Measurements from ENCODE around the gene PTPN13. TPM values are rescaled to one million over a fixed set of nuclear protein-coding genes. Genes with fewer than 3 reads are reported as not detected.

Gene PTPN13
- total and polyA plus RNA-seq, 8 donors, result 1.9 to 9.1 (median 6.7) TPM

DNA sequence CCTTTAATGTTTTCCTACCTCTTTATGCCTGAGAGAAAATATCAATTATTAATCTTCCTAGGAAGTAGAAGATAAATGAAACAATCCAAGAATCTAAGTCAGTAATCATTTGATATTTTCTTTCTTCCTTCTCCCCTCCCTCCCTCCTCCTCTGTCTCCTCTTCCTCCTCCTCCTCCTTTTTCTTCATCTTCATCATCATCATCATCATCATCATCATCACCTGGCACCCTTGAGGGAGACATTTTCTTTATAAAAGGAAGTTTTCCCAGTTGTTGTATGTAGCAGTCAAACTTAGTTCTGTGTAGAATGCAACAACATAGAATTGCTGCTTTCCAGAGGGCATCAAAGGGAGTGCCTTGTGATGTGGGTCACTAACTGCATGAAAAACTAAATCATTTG is 155.0 kb downstream of the PTPN13 start:
- peaks cover 0 to 5% (median 0%) of the 10 kb centered on the region in 3 donors for H3K36me3 ChIP-seq
- no peaks in the 10 kb centered on the region for H3K27me3 ChIP-seq
- no peaks in the 10 kb centered on the region for H3K4me1 ChIP-seq
- no peak for DNase-seq
- TF ChIP-seq, protein P1, sequence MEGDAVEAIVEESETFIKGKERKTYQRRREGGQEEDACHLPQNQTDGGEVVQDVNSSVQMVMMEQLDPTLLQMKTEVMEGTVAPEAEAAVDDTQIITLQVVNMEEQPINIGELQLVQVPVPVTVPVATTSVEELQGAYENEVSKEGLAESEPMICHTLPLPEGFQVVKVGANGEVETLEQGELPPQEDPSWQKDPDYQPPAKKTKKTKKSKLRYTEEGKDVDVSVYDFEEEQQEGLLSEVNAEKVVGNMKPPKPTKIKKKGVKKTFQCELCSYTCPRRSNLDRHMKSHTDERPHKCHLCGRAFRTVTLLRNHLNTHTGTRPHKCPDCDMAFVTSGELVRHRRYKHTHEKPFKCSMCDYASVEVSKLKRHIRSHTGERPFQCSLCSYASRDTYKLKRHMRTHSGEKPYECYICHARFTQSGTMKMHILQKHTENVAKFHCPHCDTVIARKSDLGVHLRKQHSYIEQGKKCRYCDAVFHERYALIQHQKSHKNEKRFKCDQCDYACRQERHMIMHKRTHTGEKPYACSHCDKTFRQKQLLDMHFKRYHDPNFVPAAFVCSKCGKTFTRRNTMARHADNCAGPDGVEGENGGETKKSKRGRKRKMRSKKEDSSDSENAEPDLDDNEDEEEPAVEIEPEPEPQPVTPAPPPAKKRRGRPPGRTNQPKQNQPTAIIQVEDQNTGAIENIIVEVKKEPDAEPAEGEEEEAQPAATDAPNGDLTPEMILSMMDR (IDR thresholded peaks at IDR 0.05), result no peak
- no peak overlapping the region for H3K4me3 ChIP-seq
- no peak for FAIRE-seq
- intact Hi-C loops (cut with DNase I), result no loop called here
- H3K27ac ChIP-seq, result no peak overlapping the region
- no peak for ATAC-seq
- no peaks in the 10 kb centered on the region for H3K9me3 ChIP-seq

DNA sequence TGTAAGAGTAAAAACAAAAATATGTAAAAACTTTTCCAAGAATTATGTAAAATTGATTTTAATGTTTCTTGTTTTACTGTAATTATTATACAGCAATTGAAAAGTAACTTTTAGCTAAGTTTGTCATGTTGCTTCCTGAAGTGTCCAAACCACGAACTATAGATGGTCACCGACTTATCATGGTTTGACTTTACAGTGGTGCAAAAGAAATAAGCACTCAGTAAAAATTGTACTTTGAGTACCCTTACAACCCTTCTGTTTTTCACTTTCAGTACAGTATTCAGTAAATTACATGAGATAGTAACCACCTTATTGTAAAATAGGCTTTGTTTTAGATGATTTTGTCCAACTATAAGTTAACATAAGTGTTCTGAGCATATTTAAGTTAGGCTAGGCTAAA is 161.3 kb downstream of the PTPN13 start:
- no peaks in the 10 kb centered on the region for H3K9me3 ChIP-seq
- intact Hi-C loops (cut with DNase I), result no loop called here
- peaks cover 0 to 5% (median 0%) of the 10 kb centered on the region in 3 donors for H3K36me3 ChIP-seq
- H3K4me3 ChIP-seq, result no peak overlapping the region
- DNase-seq, result no peak
- no peak for ATAC-seq
- 90 to 99% methylated on average over 2 of the region's 2 CpGs for WGBS, 2 donors
- H3K27ac ChIP-seq, result no peak overlapping the region
- FAIRE-seq, result no peak
- TF ChIP-seq, protein P1 (IDR thresholded peaks at IDR 0.05), result no peak
- no peaks in the 10 kb centered on the region for H3K27me3 ChIP-seq
- H3K4me1 ChIP-seq, result no peaks in the 10 kb centered on the region

DNA sequence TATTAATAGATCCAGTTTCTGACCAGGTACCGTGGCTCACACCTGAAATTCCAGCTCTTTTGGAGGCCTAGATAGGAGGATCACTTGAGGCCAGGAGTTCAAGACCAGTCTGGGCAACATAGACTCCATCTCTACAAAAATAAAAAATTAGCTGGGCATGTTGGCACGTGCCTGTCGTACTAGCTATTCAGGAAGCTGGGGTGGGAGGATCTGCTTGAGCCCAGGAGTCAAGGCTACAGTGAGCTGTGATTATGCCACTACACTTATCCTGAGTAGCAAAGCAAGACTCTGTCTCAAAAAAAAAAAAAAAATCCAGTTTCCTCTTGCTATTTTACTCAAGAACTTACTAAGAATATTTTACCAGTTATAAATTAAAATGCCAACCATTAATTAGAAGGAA is 163.4 kb downstream of the PTPN13 start:
- no peaks in the 10 kb centered on the region for H3K27me3 ChIP-seq
- 76 to 92% methylated on average over 3 of the region's 3 CpGs for WGBS, 2 donors
- DNase-seq, result no peak
- H3K4me1 ChIP-seq, result no peaks in the 10 kb centered on the region
- H3K9me3 ChIP-seq, result no peaks in the 10 kb centered on the region
- intact Hi-C loops (cut with DNase I), result no loop called here
- H3K4me3 ChIP-seq, result no peak overlapping the region
- FAIRE-seq, result no peak
- TF ChIP-seq, protein P1 (IDR thresholded peaks at IDR 0.05), result no peak
- no peak overlapping the region for H3K27ac ChIP-seq
- no peak for ATAC-seq
- H3K36me3 ChIP-seq, result no peaks in the 10 kb centered on the region

DNA sequence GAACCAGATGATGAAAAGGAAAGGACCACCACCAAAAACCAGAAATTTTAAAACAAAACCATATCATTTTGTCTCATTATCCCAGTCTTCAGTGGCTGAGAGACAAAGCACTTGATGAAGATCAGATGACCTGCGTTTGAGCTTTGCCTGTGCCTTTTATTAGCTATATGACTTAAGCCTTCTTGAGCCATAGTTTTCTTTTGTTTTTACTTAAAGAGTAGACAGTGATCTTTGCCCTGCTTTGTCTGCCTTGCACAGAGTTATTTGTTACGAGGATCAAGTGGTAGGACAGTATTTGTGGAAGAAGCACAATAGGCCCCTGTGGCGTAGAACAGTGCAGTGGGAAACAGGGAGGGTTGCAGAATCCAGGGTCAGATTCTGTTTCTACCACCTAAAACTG is 165.2 kb downstream of the PTPN13 start:
- ATAC-seq (no peak), FAIRE-seq (no peak)
- 90% methylated on average over 3 of the region's 3 CpGs for WGBS, 2 donors

DNA sequence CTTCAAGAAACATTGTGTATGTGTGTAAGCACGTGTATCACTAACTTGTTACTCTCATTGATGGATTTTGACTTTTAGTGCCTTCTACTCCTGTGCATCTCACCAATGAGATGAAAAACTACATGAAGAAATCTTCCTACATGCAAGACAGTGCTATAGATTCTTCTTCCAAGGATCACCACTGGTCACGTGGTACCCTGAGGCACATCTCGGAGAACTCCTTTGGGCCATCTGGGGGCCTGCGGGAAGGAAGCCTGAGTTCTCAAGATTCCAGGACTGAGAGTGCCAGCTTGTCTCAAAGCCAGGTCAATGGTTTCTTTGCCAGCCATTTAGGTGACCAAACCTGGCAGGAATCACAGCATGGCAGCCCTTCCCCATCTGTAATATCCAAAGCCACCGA is 168.5 kb downstream of the PTPN13 start:
- Histone ChIP-seq H3K36me3 (peaks cover 0 to 7% (median 0%) of the 10 kb centered on the region in 3 donors), H3K4me3 (no peak overlapping the region), H3K9me3 (no peaks in the 10 kb centered on the region), H3K4me1 (no peaks in the 10 kb centered on the region), H3K27me3 (no peaks in the 10 kb centered on the region), H3K27ac (no peak overlapping the region)
- FAIRE-seq (no peak), DNase-seq (no peak), ATAC-seq (no peak)
- TF ChIP-seq, protein P1 (IDR thresholded peaks at IDR 0.05), result no peak
- intact Hi-C loops (cut with DNase I), result no loop called here
- 89 to 92% methylated on average over 5 of the region's 5 CpGs for WGBS, 2 donors

More for the DNA sequence above, 165.2 kb downstream of the PTPN13 start:
- Histone ChIP-seq H3K36me3 (no peaks in the 10 kb centered on the region), H3K27ac (no peak overlapping the region), H3K4me3 (no peak overlapping the region), H3K4me1 (no peaks in the 10 kb centered on the region), H3K27me3 (no peaks in the 10 kb centered on the region), H3K9me3 (no peaks in the 10 kb centered on the region)
- TF ChIP-seq, protein P1 (IDR thresholded peaks at IDR 0.05), result no peak
- intact Hi-C loops (cut with DNase I), result no loop called here
- DNase-seq, result no peak
